Heart left ventricle (tissue), 16 donors: ENCODE results near the gene PRDM7. TPM values are rescaled to one million over a fixed set of nuclear protein-coding genes. Genes with fewer than 3 reads are reported as not detected.
"Not testable (repeated sequence)": the region's sequence is repeated elsewhere in the genome, so short reads cannot be mapped to it uniquely, and the experiment has no call there.

Source experiments
- ATAC-seq, 4 donors: fragments of 200-7000 bp; cut with Tn5 transposase; one replicate each; pipeline ENCODE4 v1.9.1; 2020 to 2022; ENCODE audit warnings: moderate library complexity in 4 of 4, mild to moderate bottlenecking in 3 of 4, moderate number of reproducible peaks in 1 of 4
- DNase-seq, 5 donors: peaks; one replicate each; pipeline ENCODE4 v3.0.0-alpha.2; 2020
- H3K27ac ChIP-seq, 12 donors: fragments of 200-600 bp; sonication (generic) in 4 of 12; one replicate each; pipeline versions ENCODE4 v1.5.0 to v1.8.0; 2016 to 2022; ENCODE audit warnings: mild to moderate bottlenecking in 2 of 12
- H3K27me3 ChIP-seq, 9 donors: fragments of 200-600 bp; sonication (generic) in 2 of 9; one replicate each; pipeline versions ENCODE4 v1.5.1 to v1.8.0; 2016 to 2022; ENCODE audit warnings: mild to moderate bottlenecking in 3 of 9
- H3K36me3 ChIP-seq, 9 donors: fragments of 200-600 bp; sonication (generic) in 2 of 9; one replicate each; pipeline versions ENCODE4 v1.5.0 to v1.8.0; 2018 to 2022; ENCODE audit warnings: mild to moderate bottlenecking in 2 of 9
- H3K4me1 ChIP-seq, 12 donors: fragments of 200-600 bp; sonication (generic) in 4 of 12; one replicate each; pipeline versions ENCODE4 v1.5.0 to v1.8.0; 2016 to 2022; ENCODE audit warnings: mild to moderate bottlenecking in 3 of 12
- H3K4me3 ChIP-seq, 12 donors: fragments of 200-600 bp; sonication (generic) in 4 of 12; one replicate each; pipeline versions ENCODE4 v1.5.0 to v1.8.0; 2017 to 2022; ENCODE audit warnings: mild to moderate bottlenecking in 9 of 12, moderate library complexity in 4 of 12
- H3K9me3 ChIP-seq, 12 donors: fragments of 200-600 bp; sonication (generic) in 4 of 12; one replicate each; pipeline versions ENCODE4 v1.5.0 to v1.8.0; 2016 to 2022; ENCODE audit warnings: mild to moderate bottlenecking in 1 of 12
- CTCF ChIP-seq, 12 donors: fragments of 200-600 bp; sonication (generic) in 4 of 12; IDR thresholded peaks; one replicate each; pipeline versions ENCODE4 v1.5.0 to v1.8.0; 2018 to 2022; ENCODE audit warnings: antibody characterized with exemption in 12 of 12, mild to moderate bottlenecking in 5 of 12
- POLR2A ChIP-seq, 2 donors: fragments of 450-650 bp; IDR thresholded peaks; one replicate each; pipeline ENCODE4 v1.6.1; 2017; ENCODE audit warnings: antibody characterized with exemption in 2 of 2, mild to moderate bottlenecking in 2 of 2, moderate library complexity in 2 of 2
- WGBS, 4 donors: extraction: QIAGEN DNeasy Blood & Tissue Kit in 2 of 4; methylation state at CpG; one replicate each; pipeline versions ENCODE4 v1.1.5 to v1.1.7; 2013 to 2018; 5-methylcytosine and 5-hydroxymethylcytosine counted together
- intact Hi-C, 10 donors: fragments of 100-400 bp; cut with DNase I; formaldehyde crosslinking; loops; one replicate each; pipeline versions ENCODE4 v1.11.1 to v1.14.2; 2022
- polyA plus RNA-seq, 2 donors: library from polyadenylated mRNA; stranded (reverse); fragments of 200-250 nt; gene quantifications; one replicate each; pipeline ENCODE4 v1.2.3, GENCODE V29; 2013
- total RNA-seq, 9 donors: library from RNA; depleted of rRNA in 2 of 9; stranded (reverse); fragments of >200 nt in 2 of 9; fragmentation: NEBNext Ultra II Directional in 3 of 9; extraction: Animal tissue kit (Norgen Biotek cat#: 25700) in 3 of 9; gene quantifications; one replicate each; pipeline versions ENCODE4 v1.1.0 to v1.2.4, GENCODE V29; 2016 to 2023
- donor health status: ischemic (EF 13 %, LVEDD 7.1; RV severe dilation, severe dysfunction).
- donor health status: healthy with polysubstance abuse.
- donor health status: DM: no; HTN: yes; CAD: no.
- donor health status: DM: no; HTN: no; CAD: no.
- donor health status: ischemic (EF 25% LVEDD 6.9; RV normal size, moderate dysfunction).
- donor health status: ischemic (EF 25% LVEDD 5.7; RV mildly dilated, moderate dysfunction).
- donor health status: healthy.
- donor health status: DM: yes; HTN: yes; CAD: no.
- donor health status: ischemic (EF 35%, LVEDD 5.7; RV mildly dilated, moderate dysfunction).
- donor health status: nonischemic (EF 11% LVEDD 7.7; RV severe dilation, severe dysfunction).
- donor health status: DM: yes; HTN: yes; CAD: no.
- donor health status: PGD.
- donor health status: ischemic (EF 29% LVEDD 5.4; RV normal size, mild dysfunction).
- donor health status: nonischemic (EF 23%, LVEDD 6.1; RV moderate dilation, normal function).

PRDM7 gene
- total and polyA plus RNA-seq, 11 donors = not detected

DNA sequence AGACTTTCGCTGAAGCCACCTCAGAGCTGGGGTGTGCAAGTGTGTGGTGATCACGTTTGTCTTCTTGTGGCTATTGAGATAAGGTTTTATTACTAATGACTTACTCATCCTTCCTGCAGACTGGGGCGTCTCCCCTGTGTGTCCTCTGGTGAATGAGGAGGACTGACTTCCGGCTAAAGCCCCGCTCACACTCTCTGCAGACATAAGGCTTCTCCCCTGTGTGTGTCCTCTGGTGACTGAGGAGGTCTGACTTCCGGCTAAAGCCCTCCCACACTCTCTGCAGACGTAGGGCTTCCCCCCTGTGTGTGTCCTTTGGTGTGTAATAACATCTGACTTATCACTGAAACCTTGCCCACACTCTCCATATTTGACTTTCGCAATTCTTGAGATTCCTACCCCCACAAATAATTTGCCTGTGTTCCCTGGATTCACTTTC is 19.4 kb downstream of the PRDM7 start:
- Histone ChIP-seq H3K9me3 (peaks cover 0 to 18% (median 10%) of the 10 kb centered on the region in 12 donors), H3K36me3 (no peaks in the 10 kb centered on the region), H3K4me1 (no peaks in the 10 kb centered on the region), H3K27me3 (peaks cover 0 to 3% (median 0%) of the 10 kb centered on the region in 9 donors), H3K4me3 (no peak overlapping the region), H3K27ac (no peak overlapping the region)
- no peak for TF ChIP-seq POLR2A (IDR thresholded peaks at IDR 0.05)
- no peak for TF ChIP-seq CTCF (IDR thresholded peaks at IDR 0.05)
- 52 to 61% (median 57%) methylated on average over 7 to 8 of the region's 8 CpGs for WGBS, 4 donors
- intact Hi-C loops = no loop called here
- ATAC-seq (no peak), DNase-seq (no peak)

GRCh38 chr16:90056521-90056920 is 20.6 kb downstream of the PRDM7 start:
- H3K9me3 ChIP-seq = peaks cover 0 to 18% (median 10%) of the 10 kb centered on the region in 12 donors
- H3K36me3 ChIP-seq, intact Hi-C loops, H3K4me3 ChIP-seq, DNase-seq, H3K27me3 ChIP-seq, H3K4me1 ChIP-seq, ATAC-seq, H3K27ac ChIP-seq: not testable (repeated sequence)
- WGBS, 4 donors = 80 to 86% (median 81%) methylated on average over 15 of the region's 15 CpGs

GRCh38 chr16:90055371-90055770 is 21.8 kb downstream of the PRDM7 start:
- WGBS, 4 donors = 67 to 75% (median 75%) methylated on average over 4 of the region's 4 CpGs
- no peak overlapping the region for H3K27ac ChIP-seq
- no peak for DNase-seq

GRCh38 chr16:90054554-90054953 is 22.6 kb downstream of the PRDM7 start:
- H3K4me3 ChIP-seq = no peak overlapping the region
- TF ChIP-seq CTCF (IDR thresholded peaks at IDR 0.05) (no peak), POLR2A (IDR thresholded peaks at IDR 0.05) (no peak)
- DNase-seq (no peak), ATAC-seq (no peak)
- intact Hi-C loops = no loop called here
- H3K27me3 ChIP-seq = no peaks in the 10 kb centered on the region
- H3K9me3 ChIP-seq = peaks cover 0 to 18% (median 10%) of the 10 kb centered on the region in 12 donors
- WGBS, 4 donors = 45 to 55% (median 51%) methylated on average over 4 of the region's 4 CpGs
- no peak overlapping the region for H3K27ac ChIP-seq
- H3K36me3 ChIP-seq = no peaks in the 10 kb centered on the region
- H3K4me1 ChIP-seq = no peaks in the 10 kb centered on the region

More at GRCh38 chr16:90055371-90055770, 21.8 kb downstream of the PRDM7 start:
- no peak for ATAC-seq
- no peaks in the 10 kb centered on the region for H3K36me3 ChIP-seq
- no peaks in the 10 kb centered on the region for H3K27me3 ChIP-seq
- H3K4me3 ChIP-seq = no peak overlapping the region
- H3K9me3 ChIP-seq = peaks cover 0 to 18% (median 10%) of the 10 kb centered on the region in 12 donors
- TF ChIP-seq POLR2A (IDR thresholded peaks at IDR 0.05) (no peak), CTCF (IDR thresholded peaks at IDR 0.05) (no peak)
- no peaks in the 10 kb centered on the region for H3K4me1 ChIP-seq
- intact Hi-C loops = no loop called here

- H3K36me3 ChIP-seq = no peaks in the 10 kb centered on the region
- H3K9me3 ChIP-seq = peaks cover 0 to 18% (median 10%) of the 10 kb centered on the region in 12 donors
- no peak for TF ChIP-seq CTCF (IDR thresholded peaks at IDR 0.05)
- no peak for TF ChIP-seq POLR2A (IDR thresholded peaks at IDR 0.05)
- WGBS, 4 donors = 58 to 64% (median 61%) methylated on average over 1 of the region's 1 CpG
- H3K27ac ChIP-seq = no peak overlapping the region
- no peak overlapping the region for H3K4me3 ChIP-seq
- intact Hi-C loops = no loop called here
- ATAC-seq = no peak
- no peaks in the 10 kb centered on the region for H3K4me1 ChIP-seq
- no peak for DNase-seq
- no peaks in the 10 kb centered on the region for H3K27me3 ChIP-seq
Observed at GRCh38 chr16:90053902-90054500, 23.1 kb downstream of the PRDM7 start.
